ENCODE data around the gene KRTAP10-10. TPM values are rescaled to one million over a fixed set of nuclear protein-coding genes. Genes with fewer than 3 reads are reported as not detected.

KRTAP10-10 gene
- total and polyA plus RNA-seq, 2 of the 8 experiments (the other 6 are each of a cell fraction or from before 2014, with no cell fraction given): not detected

GRCh38 chr21:44611551-44611950 lies 25.6 kb upstream of the KRTAP10-10 start (continued):
- TF ChIP-seq CHD7 (IDR thresholded peaks at IDR 0.05; ENCODE audit: insufficient replicate concordance, low read length) (no peak), CTCF (IDR thresholded peaks at IDR 0.05; ENCODE audit: control extremely low read depth in 1 of 3, insufficient read depth in 1 of 3, low read depth in 1 of 3, low read length in 3 of 3) (no peak), YY1 (IDR thresholded peaks at IDR 0.05; ENCODE audit: low read depth, low read length) (no peak), JUND (IDR thresholded peaks at IDR 0.05; ENCODE audit: low read length) (no peak), ASH2L (IDR thresholded peaks at IDR 0.05; ENCODE audit: low read length) (no peak), EP300 (IDR thresholded peaks at IDR 0.05; ENCODE audit: borderline replicate concordance in 1 of 2, low read depth in 2 of 2, low read length in 2 of 2) (no peak), GTF2F1 (IDR thresholded peaks at IDR 0.05; ENCODE audit: borderline replicate concordance, low read depth, low read length) (no peak)

Measured in H1 (cell line).